GM18511 (cell line): ENCODE measurements around the gene USP3.

Experiments used
- ATAC-seq: cut with Tn5 transposase; IDR thresholded peaks from one replicate; pipeline ENCODE4 v1.9.1; 2021; ENCODE audit warnings: mild to moderate bottlenecking, moderate library complexity; ENCODE audit not compliant: unreplicated experiment

Gene USP3

DNA sequence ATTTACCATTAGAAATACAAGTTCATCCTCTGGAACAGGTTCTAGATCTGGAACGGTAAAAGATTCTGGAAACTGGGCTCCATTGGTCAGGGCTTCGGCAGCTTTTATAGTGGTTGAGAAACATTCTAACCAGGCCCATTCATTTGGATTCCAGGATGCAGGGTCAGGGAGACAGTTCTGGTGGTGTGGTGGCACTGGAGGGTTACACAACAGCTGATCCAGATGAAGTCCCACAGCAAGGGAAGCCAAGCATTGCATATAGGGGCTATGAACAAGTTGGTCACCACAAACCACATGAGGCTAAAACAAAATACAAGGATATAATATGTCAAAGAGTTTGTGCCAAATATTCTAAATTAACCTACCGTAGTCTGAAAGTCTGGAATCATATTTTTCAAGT, 135.8 kb downstream of the USP3 start:
- no peak for ATAC-seq
